ENCODE results near the gene DNER.
"Not testable (repeated sequence)": the region's sequence is repeated elsewhere in the genome, so short reads cannot be mapped to it uniquely, and the experiment has no call there.

The DNER gene

GRCh38 chr2:229344151-229344551 lies 370.2 kb downstream of the DNER start:
- no peak for TF ChIP-seq CTCF (IDR thresholded peaks at IDR 0.05; ENCODE audit: control extremely low read depth, extremely low read depth, low read depth, missing control alignments)
- CTCF ChIA-PET = interaction anchor here (1.2 kb wide), 1 partner anchor 12 kb away, joined by 3 read pairs; no protein-coding TSS in a partner anchor
- POLR2A ChIA-PET = no interaction called here
- DNase-seq (ENCODE audit: extremely low spot score) = no peak

- no peak for TF ChIP-seq CTCF (IDR thresholded peaks at IDR 0.05; ENCODE audit: control extremely low read depth, extremely low read depth, low read depth, missing control alignments)
- CTCF ChIA-PET = interaction anchor here (1.2 kb wide), 1 partner anchor 13 kb away, joined by 3 read pairs; no protein-coding TSS in a partner anchor
- DNase-seq (ENCODE audit: extremely low spot score) = no peak
- POLR2A ChIA-PET = no interaction called here
Measured at GRCh38 chr2:229343661-229344060, 370.7 kb downstream of the DNER start.

GRCh38 chr2:229342376-229342775 lies 372.0 kb downstream of the DNER start:
- ChIA-PET CTCF (interaction anchor here (1.0 to 1.8 kb wide), 5 partner anchors 8 to 245 kb away, joined by 3 to 8 read pairs (median 5); no protein-coding TSS in a partner anchor), POLR2A (no interaction called here)
- TF ChIP-seq CTCF (IDR thresholded peaks at IDR 0.05; ENCODE audit: control extremely low read depth, extremely low read depth, low read depth, missing control alignments) = peak; percentile 47
- no peak for DNase-seq (ENCODE audit: extremely low spot score)

GRCh38 chr2:229340086-229340760 lies 374.1 kb downstream of the DNER start:
- TF ChIP-seq CTCF (IDR thresholded peaks at IDR 0.05; ENCODE audit: control extremely low read depth, extremely low read depth, low read depth, missing control alignments) = no peak
- no peak for DNase-seq (ENCODE audit: extremely low spot score)
- ChIA-PET CTCF (interaction anchor here (2.9 kb wide), 1 partner anchor 10 kb away, joined by 8 read pairs; no protein-coding TSS in a partner anchor), POLR2A (no interaction called here)

DNA sequence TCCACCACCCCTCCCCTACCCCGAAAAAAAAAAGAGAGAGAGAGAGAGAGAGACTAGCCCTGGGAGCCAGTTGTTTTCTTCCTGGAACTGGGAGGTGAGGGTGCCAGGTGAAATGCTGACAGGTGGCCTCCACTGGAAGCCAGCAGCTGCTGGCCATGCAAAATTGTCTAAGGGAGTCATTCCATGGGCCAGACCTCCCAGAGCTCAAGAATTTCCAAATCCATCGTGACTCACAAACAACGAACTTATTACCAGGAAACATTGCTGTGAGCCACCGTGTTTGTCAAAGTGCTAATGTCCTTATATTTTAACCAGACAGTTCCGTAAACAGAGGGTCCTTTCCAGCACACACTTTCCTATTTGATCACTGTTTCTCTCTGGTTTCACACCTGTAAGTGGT lies 374.7 kb downstream of the DNER start:
- DNase-seq (ENCODE audit: extremely low spot score) = no peak
- ChIA-PET CTCF (interaction anchor here (2.9 kb wide), 1 partner anchor 9 kb away, joined by 8 read pairs; no protein-coding TSS in a partner anchor), POLR2A (no interaction called here)
- TF ChIP-seq CTCF (IDR thresholded peaks at IDR 0.05; ENCODE audit: control extremely low read depth, extremely low read depth, low read depth, missing control alignments) = no peak

DNA sequence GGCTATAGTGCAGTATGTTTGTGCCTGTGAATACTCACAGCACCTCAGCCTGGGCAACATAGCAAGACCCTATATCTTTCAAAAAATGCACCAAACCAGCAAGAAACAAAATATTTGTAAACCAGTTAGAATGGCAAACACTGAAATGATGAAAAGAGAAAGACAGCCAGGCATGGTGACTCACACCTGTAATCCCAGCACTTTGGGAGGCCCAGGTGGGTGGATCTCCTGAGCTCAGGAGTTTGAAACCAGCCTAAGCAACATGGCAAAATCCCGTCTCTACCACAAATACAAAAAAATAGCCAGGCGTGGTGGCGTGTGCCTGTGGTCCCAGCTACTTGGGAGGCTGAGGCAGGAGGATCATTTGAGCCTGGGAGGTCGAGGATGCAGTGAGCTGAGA lies 375.2 kb downstream of the DNER start:
- POLR2A ChIA-PET; DNase-seq (ENCODE audit: extremely low spot score): not testable (repeated sequence)
- CTCF ChIA-PET = interaction anchor here (2.9 kb wide), 1 partner anchor 9 kb away, joined by 8 read pairs; no protein-coding TSS in a partner anchor

GRCh38 chr2:229335877-229336346 lies 378.4 kb downstream of the DNER start:
- ChIA-PET CTCF (no interaction called here), POLR2A (no interaction called here)
- no peak for DNase-seq (ENCODE audit: extremely low spot score)
- no peak for TF ChIP-seq CTCF (IDR thresholded peaks at IDR 0.05; ENCODE audit: control extremely low read depth, extremely low read depth, low read depth, missing control alignments)
